ENCODE measurements around the gene NES. TPM values are rescaled to one million over a fixed set of nuclear protein-coding genes. Genes with fewer than 3 reads are reported as not detected.

NES gene
- total RNA-seq, 1 experiment from 2014 or later: 56.3 TPM

DNA sequence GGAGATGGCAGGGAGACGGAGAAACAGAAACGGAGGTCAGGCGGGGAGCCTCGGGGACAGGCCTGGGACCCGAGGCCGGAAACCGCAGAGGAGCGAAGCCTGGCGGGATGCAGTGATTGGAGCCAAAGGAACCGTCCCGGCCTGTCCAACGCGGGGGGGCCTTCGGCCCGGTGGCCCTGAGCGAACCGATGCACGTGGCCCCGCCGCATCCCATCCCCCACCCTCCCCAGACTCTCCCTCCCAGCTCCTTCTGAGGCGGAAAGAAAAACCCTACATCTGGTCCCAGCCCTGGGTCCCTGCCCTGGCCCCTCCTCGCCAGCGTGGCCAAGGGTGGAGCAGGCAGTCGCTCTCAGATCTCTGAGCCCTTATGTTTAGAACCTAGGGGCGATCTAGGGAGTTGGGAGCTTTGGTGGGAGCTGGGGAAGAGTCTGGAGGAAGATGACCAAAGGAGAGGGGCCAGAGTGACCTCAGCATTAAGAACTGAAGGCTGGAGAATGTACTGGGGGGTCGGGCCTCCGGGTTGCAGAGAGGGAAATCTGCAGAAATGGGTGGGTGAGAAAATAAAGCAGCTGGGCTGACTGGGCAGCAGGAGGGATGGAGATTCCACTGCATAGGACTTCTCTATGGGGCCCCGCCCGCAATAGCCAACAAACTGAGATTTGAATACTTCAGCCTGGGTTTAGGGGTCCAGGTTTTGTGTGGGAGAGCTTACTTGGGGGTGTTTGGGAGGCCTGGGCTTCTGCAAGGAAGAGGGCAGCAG, 29.6 kb upstream of the NES start:
- H3K27me3 ChIP-seq (ENCODE audit: control insufficient read depth, insufficient read depth, low read length): no peaks in the 10 kb centered on the region
- no TSS peak for BruUV-seq (replicated peaks)
- peaks cover 70% of the 10 kb centered on the region for H3K4me1 ChIP-seq (ENCODE audit: control insufficient read depth, insufficient read depth, low read length)
- no peaks in the 10 kb centered on the region; the same call in 1 of the 2 replicates for H3K36me3 ChIP-seq (ENCODE audit: control insufficient read depth, insufficient read depth, low read length)
- ChIA-PET POLR2A (interaction anchor here (0.5 to 1.9 kb wide), 9 partner anchors 8 to 36 kb away, joined by 3 to 7 read pairs (median 5); partner anchors contain the start of genes ISG20L2, METTL25B and NES), CTCF (interaction anchor here (0.6 to 3.7 kb wide), 9 partner anchors 12 to 221 kb away, joined by 3 to 96 read pairs (median 5); no protein-coding TSS in a partner anchor)
- H3K27ac ChIP-seq (ENCODE audit: low read length): peak overlapping the region; percentile 93
- peak overlapping the region; percentile 82 to 84 for H3K4me3 ChIP-seq (ENCODE audit: low read depth in 2 of 2, low read length in 2 of 2)
- intact Hi-C loops (cut with micrococcal nuclease; ENCODE audit: unreplicated experiment) (no loop called here), in situ Hi-C loops (cut with HindIII; ENCODE audit: low pct_unique_long_range_greater_than_20kb, low sequenced_read_pairs) (no loop called here)
- no peak for DNase-seq (ENCODE audit: low read depth, low spot score)
- ATAC-seq: peak; percentile 16
- TF ChIP-seq, protein P1, sequence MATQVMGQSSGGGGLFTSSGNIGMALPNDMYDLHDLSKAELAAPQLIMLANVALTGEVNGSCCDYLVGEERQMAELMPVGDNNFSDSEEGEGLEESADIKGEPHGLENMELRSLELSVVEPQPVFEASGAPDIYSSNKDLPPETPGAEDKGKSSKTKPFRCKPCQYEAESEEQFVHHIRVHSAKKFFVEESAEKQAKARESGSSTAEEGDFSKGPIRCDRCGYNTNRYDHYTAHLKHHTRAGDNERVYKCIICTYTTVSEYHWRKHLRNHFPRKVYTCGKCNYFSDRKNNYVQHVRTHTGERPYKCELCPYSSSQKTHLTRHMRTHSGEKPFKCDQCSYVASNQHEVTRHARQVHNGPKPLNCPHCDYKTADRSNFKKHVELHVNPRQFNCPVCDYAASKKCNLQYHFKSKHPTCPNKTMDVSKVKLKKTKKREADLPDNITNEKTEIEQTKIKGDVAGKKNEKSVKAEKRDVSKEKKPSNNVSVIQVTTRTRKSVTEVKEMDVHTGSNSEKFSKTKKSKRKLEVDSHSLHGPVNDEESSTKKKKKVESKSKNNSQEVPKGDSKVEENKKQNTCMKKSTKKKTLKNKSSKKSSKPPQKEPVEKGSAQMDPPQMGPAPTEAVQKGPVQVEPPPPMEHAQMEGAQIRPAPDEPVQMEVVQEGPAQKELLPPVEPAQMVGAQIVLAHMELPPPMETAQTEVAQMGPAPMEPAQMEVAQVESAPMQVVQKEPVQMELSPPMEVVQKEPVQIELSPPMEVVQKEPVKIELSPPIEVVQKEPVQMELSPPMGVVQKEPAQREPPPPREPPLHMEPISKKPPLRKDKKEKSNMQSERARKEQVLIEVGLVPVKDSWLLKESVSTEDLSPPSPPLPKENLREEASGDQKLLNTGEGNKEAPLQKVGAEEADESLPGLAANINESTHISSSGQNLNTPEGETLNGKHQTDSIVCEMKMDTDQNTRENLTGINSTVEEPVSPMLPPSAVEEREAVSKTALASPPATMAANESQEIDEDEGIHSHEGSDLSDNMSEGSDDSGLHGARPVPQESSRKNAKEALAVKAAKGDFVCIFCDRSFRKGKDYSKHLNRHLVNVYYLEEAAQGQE (IDR thresholded peaks at IDR 0.05; ENCODE audit: insufficient read depth in 1 of 2, low read depth in 2 of 2, low read length in 1 of 2): no peak
- TF ChIP-seq POLR2AphosphoS5 (IDR thresholded peaks at IDR 0.05; ENCODE audit: low read depth, low read length) (no peak; the same call in 1 of the 2 replicates), TCF7L2 (IDR thresholded peaks at IDR 0.05; ENCODE audit: low read depth, low read length) (peak; percentile 12; the same call in 1 of the 2 replicates)
- TF ChIP-seq, protein P2, sequence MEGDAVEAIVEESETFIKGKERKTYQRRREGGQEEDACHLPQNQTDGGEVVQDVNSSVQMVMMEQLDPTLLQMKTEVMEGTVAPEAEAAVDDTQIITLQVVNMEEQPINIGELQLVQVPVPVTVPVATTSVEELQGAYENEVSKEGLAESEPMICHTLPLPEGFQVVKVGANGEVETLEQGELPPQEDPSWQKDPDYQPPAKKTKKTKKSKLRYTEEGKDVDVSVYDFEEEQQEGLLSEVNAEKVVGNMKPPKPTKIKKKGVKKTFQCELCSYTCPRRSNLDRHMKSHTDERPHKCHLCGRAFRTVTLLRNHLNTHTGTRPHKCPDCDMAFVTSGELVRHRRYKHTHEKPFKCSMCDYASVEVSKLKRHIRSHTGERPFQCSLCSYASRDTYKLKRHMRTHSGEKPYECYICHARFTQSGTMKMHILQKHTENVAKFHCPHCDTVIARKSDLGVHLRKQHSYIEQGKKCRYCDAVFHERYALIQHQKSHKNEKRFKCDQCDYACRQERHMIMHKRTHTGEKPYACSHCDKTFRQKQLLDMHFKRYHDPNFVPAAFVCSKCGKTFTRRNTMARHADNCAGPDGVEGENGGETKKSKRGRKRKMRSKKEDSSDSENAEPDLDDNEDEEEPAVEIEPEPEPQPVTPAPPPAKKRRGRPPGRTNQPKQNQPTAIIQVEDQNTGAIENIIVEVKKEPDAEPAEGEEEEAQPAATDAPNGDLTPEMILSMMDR (IDR thresholded peaks at IDR 0.05): no peak
- H3K9me3 ChIP-seq (ENCODE audit: control insufficient read depth, insufficient read depth, low read depth, low read length): no peaks in the 10 kb centered on the region

DNA sequence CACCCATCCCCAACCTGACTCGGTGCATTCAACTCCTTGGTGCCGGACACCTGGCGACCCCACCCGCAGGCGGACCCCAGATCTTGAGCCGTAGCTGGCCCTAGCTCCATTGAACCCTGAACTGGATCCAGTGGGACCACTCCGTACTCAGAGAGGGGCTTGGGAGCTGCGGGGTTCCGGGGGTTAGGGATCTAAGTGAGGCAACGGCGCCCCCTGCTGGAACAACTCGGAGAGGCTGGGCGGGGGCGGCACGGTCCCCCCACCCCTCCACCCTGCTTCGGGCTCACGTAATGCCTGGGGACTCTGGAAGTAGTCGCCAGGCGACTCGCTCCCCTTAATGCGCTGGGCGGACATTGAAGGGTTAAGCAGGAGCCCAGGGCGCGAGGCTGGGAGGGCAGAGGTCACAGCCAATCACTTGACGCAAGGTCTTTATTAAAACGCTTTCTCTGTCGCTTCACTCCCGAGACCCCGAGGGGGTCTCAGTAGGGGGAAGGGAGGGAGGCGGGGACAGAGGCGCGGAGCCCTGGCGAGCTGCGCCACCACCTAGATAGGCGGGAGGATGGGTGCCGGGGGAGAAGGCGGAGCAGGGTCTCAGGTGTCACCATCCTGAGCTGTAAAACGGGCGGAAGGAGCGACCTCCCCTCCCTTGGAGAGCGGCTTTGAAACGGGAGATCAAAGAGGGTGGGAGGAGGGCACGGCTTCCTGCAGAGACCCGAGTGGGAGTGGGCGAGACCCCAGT, 28.9 kb upstream of the NES start:
- Histone ChIP-seq H3K4me1 (ENCODE audit: control insufficient read depth, insufficient read depth, low read length) (peaks cover 70% of the 10 kb centered on the region), H3K9me3 (ENCODE audit: control insufficient read depth, insufficient read depth, low read depth, low read length) (no peaks in the 10 kb centered on the region), H3K4me3 (ENCODE audit: low read depth in 2 of 2, low read length in 2 of 2) (peak overlapping the region; percentile 82 to 84), H3K27me3 (ENCODE audit: control insufficient read depth, insufficient read depth, low read length) (no peaks in the 10 kb centered on the region), H3K27ac (ENCODE audit: low read length) (peak overlapping the region; percentile 93), H3K36me3 (ENCODE audit: control insufficient read depth, insufficient read depth, low read length) (no peaks in the 10 kb centered on the region; the same call in 1 of the 2 replicates)
- ATAC-seq (peak; percentile 64), DNase-seq (ENCODE audit: low read depth, low spot score) (no peak)
- POLR2A ChIA-PET: interaction anchor here (0.5 to 1.9 kb wide), 9 partner anchors 9 to 35 kb away, joined by 3 to 10 read pairs (median 5); partner anchors contain the start of genes ISG20L2, METTL25B and NES
- intact Hi-C loops (cut with micrococcal nuclease; ENCODE audit: unreplicated experiment): loop anchor here (2.0 kb wide), 1 partner anchor 15 kb away; no protein-coding TSS in a partner anchor
- CTCF ChIA-PET: interaction anchor here (0.5 to 3.7 kb wide), 13 partner anchors 8 to 222 kb away, joined by 3 to 96 read pairs (median 5); no protein-coding TSS in a partner anchor
- TF ChIP-seq, protein P1 (IDR thresholded peaks at IDR 0.05; ENCODE audit: insufficient read depth in 1 of 2, low read depth in 2 of 2, low read length in 1 of 2): no peak
- TF ChIP-seq TCF7L2 (IDR thresholded peaks at IDR 0.05; ENCODE audit: low read depth, low read length) (peak; percentile 97), POLR2AphosphoS5 (IDR thresholded peaks at IDR 0.05; ENCODE audit: low read depth, low read length) (no peak; the same call in 1 of the 2 replicates), SIN3A (IDR thresholded peaks at IDR 0.05; ENCODE audit: borderline replicate concordance, insufficient read depth, low read depth, low read length) (no peak; the same call in 1 of the 2 replicates)
- TF ChIP-seq, protein P2 (IDR thresholded peaks at IDR 0.05): peak; percentile 92
- in situ Hi-C loops (cut with HindIII; ENCODE audit: low pct_unique_long_range_greater_than_20kb, low sequenced_read_pairs): no loop called here
- no TSS peak for BruUV-seq (replicated peaks)
